Lung (tissue), 12 donors: ENCODE results near the gene CERK. TPM values are rescaled to one million over a fixed set of nuclear protein-coding genes. Genes with fewer than 3 reads are reported as not detected.

ENCODE experiments used
- ATAC-seq: fragments of 200-7000 bp; cut with Tn5 transposase; one replicate; pipeline ENCODE4 v1.9.1; 2020; ENCODE audit warnings: moderate number of reproducible peaks; ENCODE audit not compliant: insufficient read depth, low FRiP score
- DNase-seq, 3 donors: peaks; one replicate each; pipeline ENCODE4 v3.0.0-alpha.2; 2013 to 2017
- H3K27ac ChIP-seq, 2 donors: one replicate each; pipeline ENCODE4 v1.5.1; 2013; ENCODE audit warnings: mild to moderate bottlenecking in 2 of 2, moderate library complexity in 2 of 2, control low read depth in 1 of 2, inconsistent platforms in 1 of 2, low read depth in 1 of 2, low read length in 1 of 2
- H3K27me3 ChIP-seq, 3 donors: one replicate each; pipeline ENCODE4 v1.5.1; 2013; ENCODE audit warnings: low read length in 2 of 3; ENCODE audit not compliant: control insufficient read depth in 3 of 3, insufficient read depth in 3 of 3
- H3K36me3 ChIP-seq, 4 donors: one replicate each; pipeline ENCODE4 v1.5.1; 2013; ENCODE audit warnings: low read length in 4 of 4, mild to moderate bottlenecking in 1 of 4, moderate library complexity in 1 of 4; ENCODE audit not compliant: control insufficient read depth in 4 of 4, insufficient read depth in 4 of 4
- H3K4me1 ChIP-seq, 5 donors: one replicate each; pipeline ENCODE4 v1.5.1; 2013; ENCODE audit warnings: low read length in 5 of 5, mild to moderate bottlenecking in 2 of 5, moderate library complexity in 1 of 5; ENCODE audit not compliant: control insufficient read depth in 5 of 5, insufficient read depth in 5 of 5
- H3K4me3 ChIP-seq: one replicate; pipeline ENCODE4 v1.5.1; 2013; ENCODE audit warnings: mild to moderate bottlenecking, control low read depth, moderate library complexity
- H3K9ac ChIP-seq, 2 donors: one replicate each; pipeline ENCODE4 v1.5.1; 2013; ENCODE audit warnings: low read length in 2 of 2, control low read depth in 1 of 2; ENCODE audit not compliant: insufficient read depth in 1 of 2
- H3K9me3 ChIP-seq, 4 donors: one replicate each; pipeline ENCODE4 v1.5.1; 2013; ENCODE audit warnings: low read length in 3 of 4, mild to moderate bottlenecking in 1 of 4, moderate library complexity in 1 of 4; ENCODE audit not compliant: control insufficient read depth in 4 of 4, insufficient read depth in 3 of 4
- WGBS, 2 donors: extraction: QIAGEN DNeasy Blood & Tissue Kit; methylation state at CpG; one replicate each; pipeline ENCODE4 v1.1.7; 2013; 5-methylcytosine and 5-hydroxymethylcytosine counted together
- polyA plus RNA-seq, 2 donors: library from polyadenylated mRNA; stranded (reverse); fragments of 200-250 nt; gene quantifications; one replicate each; pipeline ENCODE4 v1.2.1, GENCODE V29; 2013
- total RNA-seq, 2 donors: library from RNA; depleted of rRNA in 1 of 2; stranded (reverse); fragments of >200 nt in 1 of 2; gene quantifications; one replicate each; pipeline ENCODE4 v1.2.1, GENCODE V29; 2014 to 2021
- TF ChIP-seq, protein P1 (sequence below): IDR thresholded peaks from 2 replicates; pipeline ENCODE4 v1.5.1; 2012; ENCODE audit warnings: mild to moderate bottlenecking; ENCODE audit errors: control extremely low read depth, extremely low read depth
- donor health status: control.
- donor health status: control.
- donor health status: Bipolar disorder and iron deficiency.
- donor health status: healthy.
- donor health status: DM: yes; HTN: yes; CAD: no.

The CERK gene
- total and polyA plus RNA-seq, 4 donors = 12.1 to 36.2 (median 31.7) TPM

DNA sequence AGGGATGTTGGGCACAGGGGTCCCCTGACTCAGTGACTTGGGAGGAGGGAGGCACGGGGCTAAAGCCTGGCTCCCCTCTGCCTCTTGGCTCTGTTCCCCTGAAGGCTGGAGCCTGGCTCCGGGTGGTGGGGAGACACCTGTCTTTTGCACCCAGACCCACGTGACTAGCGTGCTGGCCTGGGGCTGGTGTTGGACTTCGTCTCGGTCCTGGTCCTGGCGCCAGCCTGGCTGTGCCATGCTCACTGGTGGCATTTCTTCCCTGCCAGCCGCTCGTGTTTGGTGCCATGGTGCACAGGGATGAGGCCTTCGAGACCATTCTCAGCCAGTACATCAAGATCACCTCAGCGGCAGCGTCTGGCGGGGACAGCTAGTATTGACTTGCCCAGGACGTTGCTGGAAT, 61.2 kb downstream of the CERK start:
- WGBS, 2 donors = 93 to 94% methylated on average over 14 of the region's 14 CpGs
- H3K4me3 ChIP-seq = no peak overlapping the region
- H3K9ac ChIP-seq = no peak overlapping the region
- H3K36me3 ChIP-seq = peaks cover 0 to 35% (median 0%) of the 10 kb centered on the region in 4 donors
- DNase-seq = no peak
- ATAC-seq = no peak
- H3K27me3 ChIP-seq = no peaks in the 10 kb centered on the region
- H3K9me3 ChIP-seq = no peaks in the 10 kb centered on the region
- TF ChIP-seq, protein P1, sequence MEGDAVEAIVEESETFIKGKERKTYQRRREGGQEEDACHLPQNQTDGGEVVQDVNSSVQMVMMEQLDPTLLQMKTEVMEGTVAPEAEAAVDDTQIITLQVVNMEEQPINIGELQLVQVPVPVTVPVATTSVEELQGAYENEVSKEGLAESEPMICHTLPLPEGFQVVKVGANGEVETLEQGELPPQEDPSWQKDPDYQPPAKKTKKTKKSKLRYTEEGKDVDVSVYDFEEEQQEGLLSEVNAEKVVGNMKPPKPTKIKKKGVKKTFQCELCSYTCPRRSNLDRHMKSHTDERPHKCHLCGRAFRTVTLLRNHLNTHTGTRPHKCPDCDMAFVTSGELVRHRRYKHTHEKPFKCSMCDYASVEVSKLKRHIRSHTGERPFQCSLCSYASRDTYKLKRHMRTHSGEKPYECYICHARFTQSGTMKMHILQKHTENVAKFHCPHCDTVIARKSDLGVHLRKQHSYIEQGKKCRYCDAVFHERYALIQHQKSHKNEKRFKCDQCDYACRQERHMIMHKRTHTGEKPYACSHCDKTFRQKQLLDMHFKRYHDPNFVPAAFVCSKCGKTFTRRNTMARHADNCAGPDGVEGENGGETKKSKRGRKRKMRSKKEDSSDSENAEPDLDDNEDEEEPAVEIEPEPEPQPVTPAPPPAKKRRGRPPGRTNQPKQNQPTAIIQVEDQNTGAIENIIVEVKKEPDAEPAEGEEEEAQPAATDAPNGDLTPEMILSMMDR = no peak
- peaks cover 0 to 12% (median 0%) of the 10 kb centered on the region in 5 donors for H3K4me1 ChIP-seq
- H3K27ac ChIP-seq = no peak overlapping the region

DNA sequence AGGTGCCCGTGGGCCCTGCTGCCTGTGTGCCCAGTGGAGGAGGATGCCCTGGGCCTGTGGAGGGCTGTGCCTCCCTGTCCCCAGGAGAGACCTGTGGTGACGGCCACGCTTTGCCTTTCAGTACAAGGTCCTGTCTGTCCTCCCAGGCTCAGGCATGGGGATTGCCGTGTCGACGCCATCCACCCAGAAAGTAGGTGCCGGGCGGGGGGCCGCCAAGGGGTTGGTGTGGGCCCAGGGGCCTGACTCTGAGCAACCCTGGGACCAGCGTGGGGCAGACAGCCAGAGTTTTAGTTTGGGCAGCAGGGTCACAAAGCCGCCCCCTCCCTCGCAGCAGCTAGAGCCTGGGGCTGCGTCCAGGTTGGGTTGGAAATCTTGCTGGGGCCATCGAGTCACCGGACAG, 61.6 kb downstream of the CERK start:
- Histone ChIP-seq H3K36me3 (peaks cover 0 to 35% (median 0%) of the 10 kb centered on the region in 4 donors), H3K27me3 (no peaks in the 10 kb centered on the region), H3K4me1 (peaks cover 0 to 12% (median 0%) of the 10 kb centered on the region in 5 donors), H3K4me3 (no peak overlapping the region), H3K9ac (no peak overlapping the region), H3K27ac (no peak overlapping the region), H3K9me3 (no peaks in the 10 kb centered on the region)
- 93% methylated on average over 15 of the region's 15 CpGs for WGBS, 2 donors
- DNase-seq (no peak), ATAC-seq (no peak)
- TF ChIP-seq, protein P1 = no peak

DNA sequence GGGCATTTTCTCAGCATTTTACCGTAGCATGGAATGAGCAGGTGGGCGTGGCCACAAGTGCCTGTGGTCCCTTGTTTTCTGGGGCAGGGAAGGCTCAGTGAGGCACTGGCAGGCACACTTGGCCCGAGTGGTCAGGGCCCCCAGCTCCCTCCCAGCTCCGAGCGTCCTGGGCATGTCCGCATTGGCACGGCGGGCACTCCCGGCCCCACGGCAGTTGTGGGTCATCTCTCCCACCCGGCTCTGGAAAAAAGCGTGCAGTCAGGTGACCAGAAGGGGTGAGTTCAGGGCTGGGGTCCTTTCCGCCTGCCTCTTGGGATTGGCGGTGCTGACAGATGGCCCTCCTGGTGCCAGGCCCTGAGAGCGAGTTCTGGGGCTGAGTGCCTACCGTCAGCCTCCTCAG, 62.1 kb downstream of the CERK start:
- H3K36me3 ChIP-seq = peaks cover 0 to 35% (median 0%) of the 10 kb centered on the region in 4 donors
- ATAC-seq (no peak), DNase-seq (no peak)
- TF ChIP-seq, protein P1 = no peak
- H3K4me3 ChIP-seq = no peak overlapping the region
- H3K27ac ChIP-seq = no peak overlapping the region
- no peak overlapping the region for H3K9ac ChIP-seq
- H3K9me3 ChIP-seq = no peaks in the 10 kb centered on the region
- H3K27me3 ChIP-seq = no peaks in the 10 kb centered on the region
- peaks cover 0 to 12% (median 0%) of the 10 kb centered on the region in 5 donors for H3K4me1 ChIP-seq
- WGBS, 2 donors = 90 to 92% methylated on average over 16 of the region's 16 CpGs

DNA sequence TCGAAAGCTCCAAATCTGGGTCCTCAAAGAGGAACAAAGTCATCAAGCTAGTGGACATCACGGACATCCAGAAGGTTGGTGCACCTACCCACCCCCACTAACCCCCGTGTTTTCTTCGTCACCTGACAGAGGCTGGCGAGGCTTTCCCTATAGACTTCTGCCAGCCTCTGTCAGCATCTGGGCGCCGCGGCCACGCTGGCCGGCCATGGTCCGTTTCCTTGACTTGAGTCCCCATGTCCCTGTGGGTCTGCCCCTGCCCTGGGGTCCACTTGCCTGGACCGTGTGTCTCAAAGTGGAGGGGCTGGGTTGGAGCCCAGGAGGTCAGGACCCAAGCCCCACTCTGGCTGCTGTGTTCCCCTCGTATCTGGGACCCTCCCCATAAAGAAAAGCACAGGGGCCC, 62.6 kb downstream of the CERK start:
- H3K4me3 ChIP-seq = no peak overlapping the region
- ATAC-seq (no peak), DNase-seq (no peak)
- H3K27me3 ChIP-seq = no peaks in the 10 kb centered on the region
- no peak overlapping the region for H3K9ac ChIP-seq
- 92 to 94% methylated on average over 13 of the region's 13 CpGs for WGBS, 2 donors
- H3K9me3 ChIP-seq = no peaks in the 10 kb centered on the region
- peaks cover 0 to 12% (median 0%) of the 10 kb centered on the region in 5 donors for H3K4me1 ChIP-seq
- H3K27ac ChIP-seq = no peak overlapping the region
- peaks cover 0 to 35% (median 0%) of the 10 kb centered on the region in 4 donors for H3K36me3 ChIP-seq
- TF ChIP-seq, protein P1 = no peak
